GM10847 (cell line): Measurements from ENCODE around the gene CSTF1.

ENCODE experiments used
- POLR2A ChIP-seq: IDR thresholded peaks from 2 replicates; pipeline ENCODE4 v1.6.1; 2011; ENCODE audit not compliant: insufficient read length; ENCODE audit errors: extremely low read depth

CSTF1 gene

DNA sequence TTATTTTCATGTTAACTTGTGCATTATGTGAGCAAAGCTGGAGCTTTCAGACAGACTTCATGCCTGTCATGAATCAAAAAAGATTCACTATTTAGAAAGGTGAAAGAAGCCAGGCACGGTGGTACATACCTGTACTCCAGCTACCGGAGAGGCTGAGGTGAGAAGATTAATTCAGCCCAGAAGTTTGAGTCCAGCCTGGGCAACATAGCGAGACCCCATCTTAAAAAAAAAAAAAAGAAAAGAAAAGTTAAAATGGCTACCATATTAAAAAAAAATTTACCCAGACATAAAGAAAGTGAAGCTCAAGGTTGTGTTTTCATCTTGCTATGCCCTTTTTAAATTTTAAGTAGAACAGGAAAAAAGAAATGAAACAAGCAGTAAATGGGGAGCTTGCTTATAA, 20.5 kb downstream of the CSTF1 start:
- no peak for TF ChIP-seq POLR2A

- TF ChIP-seq POLR2A, result no peak
Measured at GRCh38 chr20:56414842-56415765, 22.7 kb downstream of the CSTF1 start.

- no peak for TF ChIP-seq POLR2A
Measured at GRCh38 chr20:56417402-56417801, 25.0 kb downstream of the CSTF1 start.

DNA sequence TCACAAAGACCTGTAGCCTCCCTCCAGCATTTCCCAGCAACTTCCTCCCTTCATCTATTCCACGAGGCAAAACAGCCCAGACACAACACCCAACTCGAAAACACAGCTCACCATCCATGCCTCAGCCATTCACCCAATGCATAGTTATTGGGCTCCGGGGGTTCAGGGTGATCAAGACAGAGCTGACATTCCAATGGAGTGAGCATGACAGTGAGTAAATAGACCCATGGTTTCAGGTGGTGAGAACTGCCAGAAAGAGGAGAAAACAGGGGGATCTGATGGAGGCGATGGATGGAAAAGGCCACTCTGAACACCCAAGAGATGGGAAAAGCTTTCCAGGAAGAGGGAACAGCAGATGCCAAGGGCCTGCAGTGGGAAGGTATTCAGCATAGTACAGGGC, 25.5 kb downstream of the CSTF1 start:
- TF ChIP-seq POLR2A, result no peak

GRCh38 chr20:56418385-56418861, 26.0 kb downstream of the CSTF1 start:
- TF ChIP-seq POLR2A, result no peak

GRCh38 chr20:56420028-56420427, 27.6 kb downstream of the CSTF1 start:
- TF ChIP-seq POLR2A, result no peak

DNA sequence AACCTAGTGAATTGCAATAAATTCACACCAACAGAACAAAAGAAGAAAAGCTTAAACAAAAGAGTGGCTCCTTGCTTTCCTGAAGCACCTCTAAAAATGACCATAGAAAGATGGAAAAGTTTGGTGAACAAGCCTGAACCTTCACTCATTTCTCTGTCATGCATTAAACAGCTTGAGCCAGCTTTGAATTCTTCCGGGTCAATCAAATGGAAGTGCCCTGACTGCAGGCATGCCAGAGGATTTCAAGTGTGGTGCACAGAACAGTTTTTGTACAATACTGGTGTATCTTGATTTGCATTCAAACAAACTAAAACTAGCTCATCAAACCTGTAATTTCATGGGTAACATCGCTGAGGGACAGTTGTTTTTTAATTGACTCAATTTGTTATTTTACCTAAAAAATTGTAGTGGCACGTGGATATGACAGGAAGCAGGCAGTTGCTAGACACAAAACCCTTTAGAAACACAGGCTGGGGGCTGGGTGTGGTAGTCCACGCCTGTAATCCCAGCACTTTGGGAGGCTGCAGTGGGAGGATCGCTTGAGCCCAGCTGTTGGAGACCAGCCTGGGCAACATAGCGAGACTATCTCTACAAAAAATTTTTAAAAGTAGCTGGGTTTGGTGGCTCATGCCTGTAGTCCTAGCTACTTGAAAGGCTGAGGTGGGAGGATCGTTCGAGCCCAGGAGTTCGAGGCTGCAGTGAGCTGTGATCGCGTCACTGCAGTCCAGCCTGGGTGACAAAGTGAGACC, 28.7 kb downstream of the CSTF1 start:
- TF ChIP-seq POLR2A, result no peak

GRCh38 chr20:56422076-56422823, 29.8 kb downstream of the CSTF1 start:
- no peak for TF ChIP-seq POLR2A

GRCh38 chr20:56422824-56423189, 30.4 kb downstream of the CSTF1 start:
- no peak for TF ChIP-seq POLR2A

GRCh38 chr20:56423211-56423610, 30.8 kb downstream of the CSTF1 start:
- no peak for TF ChIP-seq POLR2A

DNA sequence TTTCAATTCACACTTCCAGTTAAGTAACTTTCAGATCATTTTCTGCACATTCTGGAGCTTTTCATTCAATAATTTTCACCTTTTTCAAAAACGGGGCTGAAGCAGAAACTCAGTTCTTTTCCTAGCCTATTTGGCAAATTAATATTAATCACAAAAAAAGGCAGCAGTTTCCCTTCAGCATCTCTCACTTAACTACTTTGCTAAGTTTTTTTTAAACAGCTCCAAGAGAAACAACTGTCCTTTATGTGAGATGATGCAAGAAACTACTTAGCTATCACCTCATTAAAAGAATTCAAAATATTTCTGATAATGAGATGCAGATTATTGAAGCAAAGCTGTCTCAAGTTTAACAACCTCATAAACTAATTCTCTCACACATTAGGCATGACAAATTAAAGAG, 31.4 kb downstream of the CSTF1 start:
- no peak for TF ChIP-seq POLR2A

DNA sequence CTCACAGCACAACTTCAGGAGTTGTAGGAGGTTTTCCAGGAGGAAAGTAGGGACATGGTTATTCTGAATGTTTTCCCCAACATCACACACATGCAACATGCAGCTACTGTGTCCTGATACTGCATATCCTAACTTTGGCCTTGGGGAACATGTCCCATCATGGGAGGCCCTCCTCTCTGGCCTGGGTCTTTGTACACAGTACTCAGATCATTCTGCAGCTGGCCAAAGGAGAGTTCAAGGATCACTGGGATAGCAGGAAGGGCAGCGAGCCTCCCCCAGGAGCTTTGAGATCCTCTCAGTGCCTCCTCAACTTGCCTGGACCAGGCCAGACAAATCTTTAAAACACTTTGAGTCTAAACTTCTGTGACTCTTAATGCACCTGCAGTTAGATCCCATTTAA, 32.5 kb downstream of the CSTF1 start:
- TF ChIP-seq POLR2A, result no peak

GRCh38 chr20:56426026-56426425, 33.6 kb downstream of the CSTF1 start:
- no peak for TF ChIP-seq POLR2A

DNA sequence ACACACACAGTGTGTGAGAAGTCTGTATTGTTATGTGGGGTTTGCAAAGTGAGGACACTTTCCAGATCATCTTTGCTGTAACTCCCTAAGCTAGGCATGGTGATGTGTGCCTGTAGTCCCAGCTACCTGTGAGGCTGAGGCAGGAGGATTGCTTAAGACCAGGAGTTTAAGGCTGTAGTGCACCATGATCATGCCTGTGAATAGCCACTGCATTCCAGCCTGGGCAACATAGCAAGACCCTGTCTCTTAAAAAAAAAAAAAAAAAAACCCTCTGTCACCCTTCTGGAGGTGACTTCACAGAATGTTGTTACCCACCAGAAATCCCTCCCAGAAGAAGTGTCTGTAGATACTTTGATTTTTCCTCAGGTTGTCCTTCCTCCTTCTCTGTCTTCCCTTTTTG, 34.5 kb downstream of the CSTF1 start:
- no peak for TF ChIP-seq POLR2A

- TF ChIP-seq POLR2A, result no peak
Measured at GRCh38 chr20:56427797-56428196, 35.4 kb downstream of the CSTF1 start.
